ENCODE results near the gene NPW.
"Not testable (repeated sequence)": the region's sequence is repeated elsewhere in the genome, so short reads cannot be mapped to it uniquely, and the experiment has no call there.

Gene NPW

GRCh38 chr16:2029350-2029749, 9.8 kb downstream of the NPW start:
- H3K9me3 ChIP-seq (ENCODE audit: control insufficient read depth, insufficient read depth, low read length), result no peaks in the 10 kb centered on the region
- peaks cover 4% of the 10 kb centered on the region for H3K4me1 ChIP-seq (ENCODE audit: control insufficient read depth, insufficient read depth, low read length)

GRCh38 chr16:2030036-2030435, 10.5 kb downstream of the NPW start:
- no peak overlapping the region for H3K9ac ChIP-seq (ENCODE audit: low read depth, low read length)
- H3K27me3 ChIP-seq (ENCODE audit: control insufficient read depth, insufficient read depth, low read length), result peaks cover 13% of the 10 kb centered on the region
- H3K9me3 ChIP-seq (ENCODE audit: control insufficient read depth, insufficient read depth, low read length), result no peaks in the 10 kb centered on the region
- H3K4me3 ChIP-seq (ENCODE audit: low read depth, low read length), result no peak overlapping the region
- peaks cover 3% of the 10 kb centered on the region for H3K36me3 ChIP-seq (ENCODE audit: control insufficient read depth, insufficient read depth, low read length)
- H3K4me1 ChIP-seq (ENCODE audit: control insufficient read depth, insufficient read depth, low read length), result peaks cover 4% of the 10 kb centered on the region

More at GRCh38 chr16:2029350-2029749, 9.8 kb downstream of the NPW start:
- H3K9ac ChIP-seq (ENCODE audit: low read depth, low read length), result no peak overlapping the region
- peaks cover 3% of the 10 kb centered on the region for H3K36me3 ChIP-seq (ENCODE audit: control insufficient read depth, insufficient read depth, low read length)
- H3K4me3 ChIP-seq (ENCODE audit: low read depth, low read length), result no peak overlapping the region
- peaks cover 13% of the 10 kb centered on the region for H3K27me3 ChIP-seq (ENCODE audit: control insufficient read depth, insufficient read depth, low read length)

- Histone ChIP-seq H3K27me3 (ENCODE audit: control insufficient read depth, insufficient read depth, low read length) (peaks cover 8% of the 10 kb centered on the region), H3K4me1 (ENCODE audit: control insufficient read depth, insufficient read depth, low read length) (peaks cover 4% of the 10 kb centered on the region), H3K36me3 (ENCODE audit: control insufficient read depth, insufficient read depth, low read length) (peaks cover 3% of the 10 kb centered on the region), H3K9me3 (ENCODE audit: control insufficient read depth, insufficient read depth, low read length) (no peaks in the 10 kb centered on the region), H3K9ac (ENCODE audit: low read depth, low read length) (no peak overlapping the region), H3K4me3 (ENCODE audit: low read depth, low read length) (no peak overlapping the region)
These were observed 11.5 kb downstream of the NPW start for GRCh38 chr16:2031081-2031577.

- peaks cover 3% of the 10 kb centered on the region for H3K27me3 ChIP-seq (ENCODE audit: control insufficient read depth, insufficient read depth, low read length)
- H3K9me3 ChIP-seq (ENCODE audit: control insufficient read depth, insufficient read depth, low read length), result no peaks in the 10 kb centered on the region
- no peak overlapping the region for H3K4me3 ChIP-seq (ENCODE audit: low read depth, low read length)
- no peak overlapping the region for H3K9ac ChIP-seq (ENCODE audit: low read depth, low read length)
- H3K36me3 ChIP-seq (ENCODE audit: control insufficient read depth, insufficient read depth, low read length), result peaks cover 3% of the 10 kb centered on the region
- peaks cover 4% of the 10 kb centered on the region for H3K4me1 ChIP-seq (ENCODE audit: control insufficient read depth, insufficient read depth, low read length)
These were observed 12.9 kb downstream of the NPW start for GRCh38 chr16:2032285-2033056.

- H3K9ac ChIP-seq (ENCODE audit: low read depth, low read length), result no peak overlapping the region
- H3K4me3 ChIP-seq (ENCODE audit: low read depth, low read length), result no peak overlapping the region
- H3K9me3 ChIP-seq (ENCODE audit: control insufficient read depth, insufficient read depth, low read length), result no peaks in the 10 kb centered on the region
- H3K36me3 ChIP-seq (ENCODE audit: control insufficient read depth, insufficient read depth, low read length), result peaks cover 3% of the 10 kb centered on the region
- no peaks in the 10 kb centered on the region for H3K27me3 ChIP-seq (ENCODE audit: control insufficient read depth, insufficient read depth, low read length)
- no peaks in the 10 kb centered on the region for H3K4me1 ChIP-seq (ENCODE audit: control insufficient read depth, insufficient read depth, low read length)
These were observed 13.7 kb downstream of the NPW start for GRCh38 chr16:2033057-2033908.

GRCh38 chr16:2033909-2034695, 14.5 kb downstream of the NPW start:
- H3K27me3 ChIP-seq (ENCODE audit: control insufficient read depth, insufficient read depth, low read length); H3K9ac ChIP-seq (ENCODE audit: low read depth, low read length); H3K4me3 ChIP-seq (ENCODE audit: low read depth, low read length); H3K4me1 ChIP-seq (ENCODE audit: control insufficient read depth, insufficient read depth, low read length); H3K9me3 ChIP-seq (ENCODE audit: control insufficient read depth, insufficient read depth, low read length); H3K36me3 ChIP-seq (ENCODE audit: control insufficient read depth, insufficient read depth, low read length): not testable (repeated sequence)

- Histone ChIP-seq H3K4me3 (ENCODE audit: low read depth, low read length) (no peak overlapping the region), H3K9me3 (ENCODE audit: control insufficient read depth, insufficient read depth, low read length) (no peaks in the 10 kb centered on the region), H3K36me3 (ENCODE audit: control insufficient read depth, insufficient read depth, low read length) (peaks cover 2% of the 10 kb centered on the region), H3K9ac (ENCODE audit: low read depth, low read length) (peak overlapping the region; percentile 37), H3K27me3 (ENCODE audit: control insufficient read depth, insufficient read depth, low read length) (no peaks in the 10 kb centered on the region), H3K4me1 (ENCODE audit: control insufficient read depth, insufficient read depth, low read length) (no peaks in the 10 kb centered on the region)
These were observed 15.3 kb downstream of the NPW start for GRCh38 chr16:2034696-2035430.

- Histone ChIP-seq H3K9me3 (ENCODE audit: control insufficient read depth, insufficient read depth, low read length) (no peaks in the 10 kb centered on the region), H3K9ac (ENCODE audit: low read depth, low read length) (no peak overlapping the region), H3K4me3 (ENCODE audit: low read depth, low read length) (no peak overlapping the region), H3K27me3 (ENCODE audit: control insufficient read depth, insufficient read depth, low read length) (no peaks in the 10 kb centered on the region), H3K36me3 (ENCODE audit: control insufficient read depth, insufficient read depth, low read length) (no peaks in the 10 kb centered on the region), H3K4me1 (ENCODE audit: control insufficient read depth, insufficient read depth, low read length) (no peaks in the 10 kb centered on the region)
These were observed 16.0 kb downstream of the NPW start for GRCh38 chr16:2035431-2036199.

- no peaks in the 10 kb centered on the region for H3K4me1 ChIP-seq (ENCODE audit: control insufficient read depth, insufficient read depth, low read length)
These were observed 16.8 kb downstream of the NPW start for GRCh38 chr16:2036200-2036966.

GRCh38 chr16:2037115-2037514, 17.5 kb downstream of the NPW start:
- Histone ChIP-seq H3K9me3 (ENCODE audit: control insufficient read depth, insufficient read depth, low read length) (no peaks in the 10 kb centered on the region), H3K36me3 (ENCODE audit: control insufficient read depth, insufficient read depth, low read length) (no peaks in the 10 kb centered on the region), H3K4me1 (ENCODE audit: control insufficient read depth, insufficient read depth, low read length) (no peaks in the 10 kb centered on the region), H3K4me3 (ENCODE audit: low read depth, low read length) (no peak overlapping the region), H3K27me3 (ENCODE audit: control insufficient read depth, insufficient read depth, low read length) (no peaks in the 10 kb centered on the region), H3K9ac (ENCODE audit: low read depth, low read length) (peak overlapping the region; percentile 24)

More at GRCh38 chr16:2036200-2036966, 16.8 kb downstream of the NPW start:
- Histone ChIP-seq H3K9ac (ENCODE audit: low read depth, low read length) (no peak overlapping the region), H3K4me3 (ENCODE audit: low read depth, low read length) (no peak overlapping the region), H3K36me3 (ENCODE audit: control insufficient read depth, insufficient read depth, low read length) (no peaks in the 10 kb centered on the region), H3K27me3 (ENCODE audit: control insufficient read depth, insufficient read depth, low read length) (no peaks in the 10 kb centered on the region), H3K9me3 (ENCODE audit: control insufficient read depth, insufficient read depth, low read length) (no peaks in the 10 kb centered on the region)
